Activated CD8-positive, alpha-beta T cell treated with anti-CD3 and anti-CD28 coated beads, Interleukin-2, amount 10 ng/mL, durations not matched to agents 7 days and 5 days (primary cell): ENCODE data around the gene ARL2. TPM values are rescaled to one million over a fixed set of nuclear protein-coding genes. Genes with fewer than 3 reads are reported as not detected.

Source experiments
- ATAC-seq: fragments of 150-1000 bp; cut with Tn5 transposase; one replicate; pipeline ENCODE4 v1.10.0; 2021; ENCODE audit warnings: moderate library complexity
- CTCF ChIA-PET: fragments of 350-600 bp; sonication (Branson Sonifier 250); formaldehyde crosslinking; loops from one replicate; lab custom pipeline; 2021; ENCODE audit warnings: antibody characterized with exemption; lab: Charles Lee
- POLR2A ChIA-PET: fragments of 350-600 bp; sonication (Branson Sonifier 250); formaldehyde crosslinking; loops from one replicate; lab custom pipeline; 2021; ENCODE audit warnings: antibody characterized with exemption; lab: Charles Lee
- DNase-seq: peaks from one replicate; pipeline ENCODE4 v3.0.0-alpha.2; 2020
- H3K27ac Mint-ChIP-seq: one replicate; pipeline ENCODE4 v1.8.0; 2021; ENCODE audit warnings: mild to moderate bottlenecking, mixed read lengths
- H3K27me3 Mint-ChIP-seq: one replicate; pipeline ENCODE4 v1.8.0; 2021; ENCODE audit warnings: low read depth, mixed read lengths
- H3K36me3 Mint-ChIP-seq: one replicate; pipeline ENCODE4 v1.8.0; 2021; ENCODE audit warnings: low read depth, mixed read lengths
- H3K4me1 Mint-ChIP-seq: one replicate; pipeline ENCODE4 v1.8.0; 2021; ENCODE audit warnings: low read depth, mixed read lengths
- H3K4me3 Mint-ChIP-seq: one replicate; pipeline ENCODE4 v1.8.0; 2021; ENCODE audit warnings: mild to moderate bottlenecking, mixed read lengths
- H3K9me3 Mint-ChIP-seq: one replicate; pipeline ENCODE4 v1.8.0; 2022; ENCODE audit warnings: mixed read lengths; ENCODE audit not compliant: insufficient read depth
- total RNA-seq, 2 experiments: library from RNA; stranded (reverse); gene quantifications; one replicate each; pipeline ENCODE4 v1.2.3, GENCODE V29; 2021

ARL2 gene
- total RNA-seq, 2 experiments from 2014 or later: 69.1 to 79.2 TPM

GRCh38 chr11:65047581-65048422, 33.8 kb downstream of the ARL2 start:
- ATAC-seq (peak; percentile 63), DNase-seq (no peak)
- Mint-ChIP-seq H3K27ac (peak overlapping the region; percentile 77), H3K27me3 (no peaks in the 10 kb centered on the region), H3K4me1 (peaks cover 37% of the 10 kb centered on the region), H3K4me3 (peak overlapping the region; percentile 66), H3K36me3 (peaks cover 12% of the 10 kb centered on the region), H3K9me3 (no peaks in the 10 kb centered on the region)
- ChIA-PET CTCF (interaction anchor here (1.0 to 1.5 kb wide), 2 partner anchors 51 to 73 kb away, joined by 3 to 5 read pairs; no protein-coding TSS in a partner anchor), POLR2A (interaction anchor here (1.4 kb wide), 1 partner anchor 49 kb away, joined by 4 read pairs; no protein-coding TSS in a partner anchor)

GRCh38 chr11:65051398-65051858, 37.5 kb downstream of the ARL2 start:
- H3K27me3 Mint-ChIP-seq: peaks cover 4% of the 10 kb centered on the region

GRCh38 chr11:65053827-65054508, 40.0 kb downstream of the ARL2 start:
- CTCF ChIA-PET: no interaction called here
- DNase-seq (no peak), ATAC-seq (peak; percentile 45)
- Mint-ChIP-seq H3K9me3 (no peaks in the 10 kb centered on the region), H3K27me3 (peaks cover 4% of the 10 kb centered on the region), H3K36me3 (no peaks in the 10 kb centered on the region), H3K27ac (peak overlapping the region; percentile 75), H3K4me3 (peak overlapping the region; percentile 51), H3K4me1 (peaks cover 14% of the 10 kb centered on the region)
- POLR2A ChIA-PET: interaction anchor here (0.8 kb wide), 1 partner anchor 13 kb away, joined by 4 read pairs; the partner anchor contains the start of gene SAC3D1

More at GRCh38 chr11:65051398-65051858, 37.5 kb downstream of the ARL2 start:
- H3K9me3 Mint-ChIP-seq: no peaks in the 10 kb centered on the region
- no peaks in the 10 kb centered on the region for H3K36me3 Mint-ChIP-seq
- ChIA-PET CTCF (no interaction called here), POLR2A (no interaction called here)
- H3K27ac Mint-ChIP-seq: no peak overlapping the region
- no peak for ATAC-seq
- peaks cover 35% of the 10 kb centered on the region for H3K4me1 Mint-ChIP-seq
- no peak for DNase-seq
- H3K4me3 Mint-ChIP-seq: no peak overlapping the region

- no peak for DNase-seq
- ChIA-PET POLR2A (no interaction called here), CTCF (no interaction called here)
Measured at GRCh38 chr11:65055538-65055937, 41.6 kb downstream of the ARL2 start.

GRCh38 chr11:65056999-65057398, 43.0 kb downstream of the ARL2 start:
- no peaks in the 10 kb centered on the region for H3K36me3 Mint-ChIP-seq
- H3K4me3 Mint-ChIP-seq: no peak overlapping the region
- H3K27me3 Mint-ChIP-seq: peaks cover 4% of the 10 kb centered on the region
- POLR2A ChIA-PET: interaction anchor here (0.6 to 1.2 kb wide), 2 partner anchors 24 to 26 kb away, joined by 4 read pairs; partner anchors contain the start of gene CDCA5
- no peaks in the 10 kb centered on the region for H3K9me3 Mint-ChIP-seq
- ATAC-seq (no peak), DNase-seq (no peak)
- no peak overlapping the region for H3K27ac Mint-ChIP-seq
- CTCF ChIA-PET: interaction anchor here (1.5 kb wide), 1 partner anchor 43 kb away, joined by 5 read pairs; the partner anchor contains the start of gene ARL2
- H3K4me1 Mint-ChIP-seq: peaks cover 28% of the 10 kb centered on the region

More at GRCh38 chr11:65055538-65055937, 41.6 kb downstream of the ARL2 start:
- Mint-ChIP-seq H3K36me3 (no peaks in the 10 kb centered on the region), H3K4me1 (peaks cover 21% of the 10 kb centered on the region), H3K27me3 (peaks cover 4% of the 10 kb centered on the region), H3K27ac (no peak overlapping the region), H3K4me3 (no peak overlapping the region), H3K9me3 (no peaks in the 10 kb centered on the region)
- no peak for ATAC-seq

- H3K4me3 Mint-ChIP-seq: no peak overlapping the region
- H3K27me3 Mint-ChIP-seq: peaks cover 4% of the 10 kb centered on the region
- ATAC-seq (no peak), DNase-seq (no peak)
- H3K36me3 Mint-ChIP-seq: no peaks in the 10 kb centered on the region
- ChIA-PET CTCF (interaction anchor here (1.5 kb wide), 1 partner anchor 43 kb away, joined by 5 read pairs; the partner anchor contains the start of gene ARL2), POLR2A (interaction anchor here (1.2 kb wide), 1 partner anchor 26 kb away, joined by 4 read pairs; the partner anchor contains the start of gene CDCA5)
- no peak overlapping the region for H3K27ac Mint-ChIP-seq
- no peaks in the 10 kb centered on the region for H3K9me3 Mint-ChIP-seq
- H3K4me1 Mint-ChIP-seq: peaks cover 28% of the 10 kb centered on the region
Measured at GRCh38 chr11:65057526-65057925, 43.6 kb downstream of the ARL2 start.

GRCh38 chr11:65058012-65058411, 44.1 kb downstream of the ARL2 start:
- Mint-ChIP-seq H3K36me3 (no peaks in the 10 kb centered on the region), H3K9me3 (no peaks in the 10 kb centered on the region), H3K27ac (no peak overlapping the region), H3K27me3 (peaks cover 4% of the 10 kb centered on the region), H3K4me3 (no peak overlapping the region), H3K4me1 (peaks cover 28% of the 10 kb centered on the region)
- ATAC-seq (no peak), DNase-seq (no peak)
- CTCF ChIA-PET: interaction anchor here (1.5 kb wide), 1 partner anchor 44 kb away, joined by 5 read pairs; the partner anchor contains the start of gene ARL2
- POLR2A ChIA-PET: interaction anchor here (0.6 to 1.2 kb wide), 2 partner anchors 25 to 442 kb away, joined by 3 to 4 read pairs; partner anchors contain the start of gene CDCA5

GRCh38 chr11:65058419-65059054, 44.6 kb downstream of the ARL2 start, which contains the start of gene NAALADL1:
Gene NAALADL1, minus strand, starts transcription at chr11:65058553. Its CDS starts 32 bp downstream, at chr11:65058521.
- ChIA-PET POLR2A (interaction anchor here (0.6 kb wide), 1 partner anchor 441 kb away, joined by 3 read pairs; no protein-coding TSS in a partner anchor), CTCF (interaction anchor here (1.5 kb wide), 1 partner anchor 44 kb away, joined by 5 read pairs; the partner anchor contains the start of gene ARL2)
- H3K4me1 Mint-ChIP-seq: peaks cover 24% of the 10 kb centered on the region
- ATAC-seq (no peak), DNase-seq (no peak)
- peaks cover 4% of the 10 kb centered on the region for H3K27me3 Mint-ChIP-seq
- no peaks in the 10 kb centered on the region for H3K9me3 Mint-ChIP-seq
- no peaks in the 10 kb centered on the region for H3K36me3 Mint-ChIP-seq
- H3K4me3 Mint-ChIP-seq: no peak within 1 kb of the TSS
- no peak within 1 kb of the TSS for H3K27ac Mint-ChIP-seq

- H3K4me1 Mint-ChIP-seq: peaks cover 14% of the 10 kb centered on the region
- H3K4me3 Mint-ChIP-seq: no peak overlapping the region
- no peaks in the 10 kb centered on the region for H3K36me3 Mint-ChIP-seq
- CTCF ChIA-PET: no interaction called here
- ATAC-seq (no peak), DNase-seq (no peak)
- H3K9me3 Mint-ChIP-seq: no peaks in the 10 kb centered on the region
- POLR2A ChIA-PET: no interaction called here
- H3K27me3 Mint-ChIP-seq: peaks cover 5% of the 10 kb centered on the region
- no peak overlapping the region for H3K27ac Mint-ChIP-seq
Measured at GRCh38 chr11:65059523-65059922, 45.6 kb downstream of the ARL2 start.

- H3K27ac Mint-ChIP-seq: peak overlapping the region; percentile 28
- H3K4me3 Mint-ChIP-seq: no peak overlapping the region
- ChIA-PET POLR2A (no interaction called here), CTCF (no interaction called here)
- H3K27me3 Mint-ChIP-seq: peaks cover 5% of the 10 kb centered on the region
- no peak for ATAC-seq
- peaks cover 14% of the 10 kb centered on the region for H3K4me1 Mint-ChIP-seq
- no peaks in the 10 kb centered on the region for H3K9me3 Mint-ChIP-seq
- no peak for DNase-seq
- no peaks in the 10 kb centered on the region for H3K36me3 Mint-ChIP-seq
Measured at GRCh38 chr11:65059959-65060824, 46.2 kb downstream of the ARL2 start.
